Hepatocyte (in vitro differentiated cells): ENCODE results near the gene PRKG1.

Experiments
- EZH2phosphoT487 ChIP-seq: fragments of 200-600 bp; sonication (generic); IDR thresholded peaks from one replicate; pipeline ENCODE4 v1.6.1; 2018; ENCODE audit warnings: antibody characterized with exemption, mild to moderate bottlenecking, low read depth, moderate library complexity; ENCODE audit not compliant: unreplicated experiment, severe bottlenecking
- TF ChIP-seq, protein P1 (sequence below): fragments of 200-600 bp; sonication (generic); IDR thresholded peaks from 2 replicates; pipeline ENCODE4 v1.5.1; 2016; ENCODE audit warnings: antibody characterized with exemption, mild to moderate bottlenecking; ENCODE audit not compliant: poor library complexity

DNA sequence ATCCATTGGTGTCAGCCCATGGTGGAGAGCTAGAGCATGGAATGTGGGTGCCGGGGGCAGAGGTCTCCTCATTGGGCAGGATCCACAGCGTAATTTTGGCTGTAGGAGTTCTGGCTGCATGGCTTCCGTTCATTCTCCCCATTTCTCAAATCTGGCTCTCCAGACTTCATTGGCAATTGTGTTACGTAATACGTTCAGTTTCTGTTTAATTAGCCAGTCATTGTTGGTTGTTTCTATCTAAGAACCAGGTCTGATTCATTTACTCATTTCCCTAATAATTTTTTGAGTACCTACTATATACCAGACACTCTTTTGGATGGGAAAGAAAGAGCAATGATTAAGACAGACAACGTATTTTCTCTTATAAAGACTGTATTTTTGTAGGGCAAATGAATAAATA is 325.6 kb downstream of the PRKG1 start:
- TF ChIP-seq, protein P1, sequence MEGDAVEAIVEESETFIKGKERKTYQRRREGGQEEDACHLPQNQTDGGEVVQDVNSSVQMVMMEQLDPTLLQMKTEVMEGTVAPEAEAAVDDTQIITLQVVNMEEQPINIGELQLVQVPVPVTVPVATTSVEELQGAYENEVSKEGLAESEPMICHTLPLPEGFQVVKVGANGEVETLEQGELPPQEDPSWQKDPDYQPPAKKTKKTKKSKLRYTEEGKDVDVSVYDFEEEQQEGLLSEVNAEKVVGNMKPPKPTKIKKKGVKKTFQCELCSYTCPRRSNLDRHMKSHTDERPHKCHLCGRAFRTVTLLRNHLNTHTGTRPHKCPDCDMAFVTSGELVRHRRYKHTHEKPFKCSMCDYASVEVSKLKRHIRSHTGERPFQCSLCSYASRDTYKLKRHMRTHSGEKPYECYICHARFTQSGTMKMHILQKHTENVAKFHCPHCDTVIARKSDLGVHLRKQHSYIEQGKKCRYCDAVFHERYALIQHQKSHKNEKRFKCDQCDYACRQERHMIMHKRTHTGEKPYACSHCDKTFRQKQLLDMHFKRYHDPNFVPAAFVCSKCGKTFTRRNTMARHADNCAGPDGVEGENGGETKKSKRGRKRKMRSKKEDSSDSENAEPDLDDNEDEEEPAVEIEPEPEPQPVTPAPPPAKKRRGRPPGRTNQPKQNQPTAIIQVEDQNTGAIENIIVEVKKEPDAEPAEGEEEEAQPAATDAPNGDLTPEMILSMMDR = no peak
- no peak for TF ChIP-seq EZH2phosphoT487
